HepG2 (cell line): ENCODE data around the gene PRKACA. TPM values are rescaled to one million over a fixed set of nuclear protein-coding genes. Genes with fewer than 3 reads are reported as not detected.

Experiments
- BRCA1 ChIP-seq: sonication (generic); formaldehyde crosslinking; IDR thresholded peaks from 2 replicates; pipeline ENCODE4 v1.4.0; 2020; ENCODE audit warnings: missing genetic modification reagents
- CBX5 ChIP-seq: sonication (generic); formaldehyde crosslinking; IDR thresholded peaks from 2 replicates; pipeline ENCODE4 v1.4.0; 2020; ENCODE audit warnings: missing genetic modification reagents, borderline replicate concordance
- EZH2 ChIP-seq: conservative IDR thresholded peaks from 2 replicates; pipeline ENCODE4 v1.6.1; 2012; ENCODE audit warnings: mild to moderate bottlenecking, low read depth, low read length, moderate library complexity
- FOSL2 ChIP-seq: sonication (generic); formaldehyde crosslinking; IDR thresholded peaks from 2 replicates; pipeline ENCODE4 v1.4.0; 2020; ENCODE audit warnings: missing genetic modification reagents
- FOXJ3 ChIP-seq: sonication (generic); formaldehyde crosslinking; IDR thresholded peaks from 2 replicates; pipeline ENCODE4 v1.4.0; 2020; ENCODE audit warnings: missing genetic modification reagents, mild to moderate bottlenecking, borderline replicate concordance
- GATAD1 ChIP-seq: IDR thresholded peaks from 2 replicates; pipeline ENCODE4 v1.6.1; 2016; ENCODE audit warnings: missing genetic modification reagents, missing compliant biosample characterization
- HOXD1 ChIP-seq: sonication (generic); formaldehyde crosslinking; IDR thresholded peaks from 2 replicates; pipeline ENCODE4 v1.5.0; 2020; ENCODE audit warnings: missing genetic modification reagents
- KDM5A ChIP-seq: fragments of 200-600 bp; sonication (generic); IDR thresholded peaks from 2 replicates; pipeline ENCODE4 v1.7.0; 2018; ENCODE audit warnings: antibody characterized with exemption, mild to moderate bottlenecking, low read length, borderline replicate concordance
- KMT2A ChIP-seq: sonication (generic); formaldehyde crosslinking; IDR thresholded peaks from 2 replicates; pipeline ENCODE4 v1.4.0; 2020; ENCODE audit warnings: missing genetic modification reagents
- MTF2 ChIP-seq: sonication (generic); formaldehyde crosslinking; IDR thresholded peaks from 2 replicates; pipeline ENCODE4 v1.5.0; 2020; ENCODE audit warnings: missing genetic modification reagents, borderline replicate concordance
- MZF1 ChIP-seq: sonication (generic); formaldehyde crosslinking; IDR thresholded peaks from 2 replicates; pipeline ENCODE4 v1.8.1; 2023; ENCODE audit warnings: mild to moderate bottlenecking, missing genetic modification reagents, borderline replicate concordance
- NCOR1 ChIP-seq: fragments of 200-600 bp; sonication (generic); IDR thresholded peaks from 2 replicates; pipeline ENCODE4 v1.7.0; 2017; ENCODE audit warnings: antibody characterized with exemption, low read length, borderline replicate concordance
- NFYB ChIP-seq: sonication (generic); formaldehyde crosslinking; IDR thresholded peaks from 2 replicates; pipeline ENCODE4 v1.4.0; 2020; ENCODE audit warnings: missing genetic modification reagents
- PPARG ChIP-seq: conservative IDR thresholded peaks from 2 replicates; pipeline ENCODE4 v1.6.1; 2016; ENCODE audit warnings: missing biosample characterization, missing genetic modification reagents
- RBM39 ChIP-seq: fragments of 200-400 bp; formaldehyde crosslinking; IDR thresholded peaks from one replicate; pipeline ENCODE4 v1.6.1; 2018; ENCODE audit warnings: antibody characterized with exemption, mild to moderate bottlenecking, low read depth, low read length; ENCODE audit not compliant: poor library complexity, severe bottlenecking
- REPIN1 ChIP-seq: sonication (generic); formaldehyde crosslinking; IDR thresholded peaks from 2 replicates; pipeline ENCODE4 v1.8.0; 2022; ENCODE audit warnings: missing genetic modification reagents, low read depth, mild to moderate bottlenecking, borderline replicate concordance
- TAF1 ChIP-seq: sonication (generic); formaldehyde crosslinking; IDR thresholded peaks from 2 replicates; pipeline ENCODE4 v1.4.0; 2020; ENCODE audit warnings: missing genetic modification reagents
- ZFAT ChIP-seq: sonication (generic); formaldehyde crosslinking; conservative IDR thresholded peaks from 2 replicates; pipeline ENCODE4 v1.8.1; 2023; ENCODE audit warnings: missing genetic modification reagents, inconsistent platforms
- ZNF205 ChIP-seq: IDR thresholded peaks from 2 replicates; pipeline ENCODE4 v1.6.1; 2018; ENCODE audit warnings: missing biosample characterization, missing genetic modification reagents
- ZNF724P ChIP-seq: sonication (generic); formaldehyde crosslinking; IDR thresholded peaks from 2 replicates; pipeline ENCODE4 v1.8.0; 2022; ENCODE audit warnings: missing genetic modification reagents, borderline replicate concordance
- polyA plus RNA-seq, 8 experiments: library from polyadenylated mRNA; depleted of rRNA in 3 of 8; stranded (reverse) in 7 of 8; unstranded in 1 of 8; fragments of >200 nt; fragmentation: Illumina TruSeq in 4 of 8; extraction: Trizol in 4 of 8; gene quantifications; 2 replicates each; pipeline versions ENCODE4 v1.2.1 to v1.2.3, GENCODE V29; 2011 to 2016; ENCODE audit warnings: low read depth in 4 of 8, missing spikeins in 1 of 8, mixed read lengths in 1 of 8; ENCODE audit not compliant: insufficient read depth in 1 of 8
- total RNA-seq, 5 experiments: library from RNA; depleted of rRNA; stranded (reverse); fragments of >200 nt; fragmentation: Illumina TruSeq; extraction: Trizol; gene quantifications; 2 replicates each; pipeline ENCODE4 v1.2.3, GENCODE V29; 2016; ENCODE audit warnings: low read depth in 1 of 5
- TF ChIP-seq, protein P1 (sequence below): sonication (generic); formaldehyde crosslinking; IDR thresholded peaks from 2 replicates; pipeline ENCODE4 v1.5.1; 2020; ENCODE audit warnings: mild to moderate bottlenecking, missing genetic modification reagents, moderate library complexity
- TF ChIP-seq, protein P2 (sequence below): sonication (generic); formaldehyde crosslinking; conservative IDR thresholded peaks from 2 replicates; pipeline ENCODE4 v1.4.0; 2020; ENCODE audit warnings: missing genetic modification reagents
- TF ChIP-seq, protein P3 (sequence below): sonication (generic); formaldehyde crosslinking; conservative IDR thresholded peaks from 2 replicates; pipeline ENCODE4 v1.4.0; 2020; ENCODE audit warnings: missing genetic modification reagents

Gene PRKACA
- total and polyA plus RNA-seq, 2 of the 13 experiments (the other 11 are each of a cell fraction or from before 2014, with no cell fraction given), result 11.0 to 18.2 TPM

DNA sequence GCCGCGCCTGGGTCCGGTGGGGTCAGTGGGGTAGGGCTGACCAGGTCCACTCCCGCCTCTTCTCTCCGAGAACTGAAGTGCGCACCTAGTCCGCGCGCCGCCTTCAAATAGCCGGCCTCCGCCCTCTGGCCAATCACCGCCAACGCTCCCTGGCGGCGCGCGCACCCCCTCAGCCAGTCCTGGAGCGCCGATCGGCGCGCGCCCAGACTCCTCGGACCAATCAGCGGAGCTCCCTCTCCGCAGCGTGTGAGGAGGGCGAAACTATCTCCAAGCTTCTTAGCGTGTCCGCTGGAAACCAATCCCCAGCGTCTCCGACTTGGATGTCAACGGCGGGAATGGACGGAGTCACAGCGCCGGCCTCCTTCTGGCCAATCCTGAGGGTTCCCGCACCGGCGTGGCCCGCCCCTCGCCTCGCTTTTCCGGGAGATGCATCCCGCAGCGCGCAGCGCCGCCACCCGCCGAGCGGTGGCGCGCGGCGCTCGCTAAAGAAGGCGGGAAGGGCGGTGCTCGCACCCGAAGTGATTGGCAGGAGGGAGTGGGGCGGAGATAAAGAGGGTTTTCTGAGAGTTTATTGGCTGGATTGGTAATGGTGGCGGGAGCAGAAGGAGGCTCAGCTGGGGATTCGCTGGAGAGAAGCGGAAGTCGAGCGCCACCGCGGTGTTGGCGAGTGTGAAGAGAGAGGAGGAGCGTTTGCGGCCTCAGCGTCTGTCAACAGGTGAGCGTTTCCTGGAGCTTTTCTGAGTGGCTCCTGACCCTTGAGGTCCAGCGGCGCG is 19.1 kb upstream of the PRKACA start, which contains the start of gene ASF1B (continued):
- TF ChIP-seq, protein P1, sequence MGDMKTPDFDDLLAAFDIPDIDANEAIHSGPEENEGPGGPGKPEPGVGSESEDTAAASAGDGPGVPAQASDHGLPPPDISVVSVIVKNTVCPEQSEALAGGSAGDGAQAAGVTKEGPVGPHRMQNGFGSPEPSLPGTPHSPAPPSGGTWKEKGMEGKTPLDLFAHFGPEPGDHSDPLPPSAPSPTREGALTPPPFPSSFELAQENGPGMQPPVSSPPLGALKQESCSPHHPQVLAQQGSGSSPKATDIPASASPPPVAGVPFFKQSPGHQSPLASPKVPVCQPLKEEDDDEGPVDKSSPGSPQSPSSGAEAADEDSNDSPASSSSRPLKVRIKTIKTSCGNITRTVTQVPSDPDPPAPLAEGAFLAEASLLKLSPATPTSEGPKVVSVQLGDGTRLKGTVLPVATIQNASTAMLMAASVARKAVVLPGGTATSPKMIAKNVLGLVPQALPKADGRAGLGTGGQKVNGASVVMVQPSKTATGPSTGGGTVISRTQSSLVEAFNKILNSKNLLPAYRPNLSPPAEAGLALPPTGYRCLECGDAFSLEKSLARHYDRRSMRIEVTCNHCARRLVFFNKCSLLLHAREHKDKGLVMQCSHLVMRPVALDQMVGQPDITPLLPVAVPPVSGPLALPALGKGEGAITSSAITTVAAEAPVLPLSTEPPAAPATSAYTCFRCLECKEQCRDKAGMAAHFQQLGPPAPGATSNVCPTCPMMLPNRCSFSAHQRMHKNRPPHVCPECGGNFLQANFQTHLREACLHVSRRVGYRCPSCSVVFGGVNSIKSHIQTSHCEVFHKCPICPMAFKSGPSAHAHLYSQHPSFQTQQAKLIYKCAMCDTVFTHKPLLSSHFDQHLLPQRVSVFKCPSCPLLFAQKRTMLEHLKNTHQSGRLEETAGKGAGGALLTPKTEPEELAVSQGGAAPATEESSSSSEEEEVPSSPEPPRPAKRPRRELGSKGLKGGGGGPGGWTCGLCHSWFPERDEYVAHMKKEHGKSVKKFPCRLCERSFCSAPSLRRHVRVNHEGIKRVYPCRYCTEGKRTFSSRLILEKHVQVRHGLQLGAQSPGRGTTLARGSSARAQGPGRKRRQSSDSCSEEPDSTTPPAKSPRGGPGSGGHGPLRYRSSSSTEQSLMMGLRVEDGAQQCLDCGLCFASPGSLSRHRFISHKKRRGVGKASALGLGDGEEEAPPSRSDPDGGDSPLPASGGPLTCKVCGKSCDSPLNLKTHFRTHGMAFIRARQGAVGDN (CRISPR knock-in tag), result peak; percentile 87
- TF ChIP-seq FOXJ3 (no peak), RBM39 (peak; percentile 40), MTF2 (no peak), TAF1 (peak; percentile 76), KDM5A (peak; percentile 5; the same call in 1 of the 2 replicates), EZH2 (no peak), ZNF205 (peak; percentile 71; the same call in 1 of the 2 replicates), MZF1 (CRISPR knock-in tag) (no peak), ZNF724P (peak; percentile 91), KMT2A (CRISPR knock-in tag) (peak; percentile 63), REPIN1 (CRISPR knock-in tag) (peak; percentile 85), NCOR1 (no peak), ZFAT (no peak), NFYB (CRISPR knock-in tag) (peak; percentile 97), PPARG (CRISPR knock-in tag) (no peak), FOSL2 (peak; percentile 16; the same call in 1 of the 2 replicates), GATAD1 (CRISPR knock-in tag) (peak; percentile 90), HOXD1 (CRISPR knock-in tag) (peak; percentile 21; the same call in 1 of the 2 replicates), BRCA1 (CRISPR knock-in tag) (0 out of 2 replicates have a peak, but pooled peaks have one; percentile 39), CBX5 (CRISPR knock-in tag) (0 out of 2 replicates have a peak, but pooled peaks have one; percentile 11)
- TF ChIP-seq, protein P2, sequence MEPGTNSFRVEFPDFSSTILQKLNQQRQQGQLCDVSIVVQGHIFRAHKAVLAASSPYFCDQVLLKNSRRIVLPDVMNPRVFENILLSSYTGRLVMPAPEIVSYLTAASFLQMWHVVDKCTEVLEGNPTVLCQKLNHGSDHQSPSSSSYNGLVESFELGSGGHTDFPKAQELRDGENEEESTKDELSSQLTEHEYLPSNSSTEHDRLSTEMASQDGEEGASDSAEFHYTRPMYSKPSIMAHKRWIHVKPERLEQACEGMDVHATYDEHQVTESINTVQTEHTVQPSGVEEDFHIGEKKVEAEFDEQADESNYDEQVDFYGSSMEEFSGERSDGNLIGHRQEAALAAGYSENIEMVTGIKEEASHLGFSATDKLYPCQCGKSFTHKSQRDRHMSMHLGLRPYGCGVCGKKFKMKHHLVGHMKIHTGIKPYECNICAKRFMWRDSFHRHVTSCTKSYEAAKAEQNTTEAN (CRISPR knock-in tag), result peak; percentile 75
- TF ChIP-seq, protein P3, sequence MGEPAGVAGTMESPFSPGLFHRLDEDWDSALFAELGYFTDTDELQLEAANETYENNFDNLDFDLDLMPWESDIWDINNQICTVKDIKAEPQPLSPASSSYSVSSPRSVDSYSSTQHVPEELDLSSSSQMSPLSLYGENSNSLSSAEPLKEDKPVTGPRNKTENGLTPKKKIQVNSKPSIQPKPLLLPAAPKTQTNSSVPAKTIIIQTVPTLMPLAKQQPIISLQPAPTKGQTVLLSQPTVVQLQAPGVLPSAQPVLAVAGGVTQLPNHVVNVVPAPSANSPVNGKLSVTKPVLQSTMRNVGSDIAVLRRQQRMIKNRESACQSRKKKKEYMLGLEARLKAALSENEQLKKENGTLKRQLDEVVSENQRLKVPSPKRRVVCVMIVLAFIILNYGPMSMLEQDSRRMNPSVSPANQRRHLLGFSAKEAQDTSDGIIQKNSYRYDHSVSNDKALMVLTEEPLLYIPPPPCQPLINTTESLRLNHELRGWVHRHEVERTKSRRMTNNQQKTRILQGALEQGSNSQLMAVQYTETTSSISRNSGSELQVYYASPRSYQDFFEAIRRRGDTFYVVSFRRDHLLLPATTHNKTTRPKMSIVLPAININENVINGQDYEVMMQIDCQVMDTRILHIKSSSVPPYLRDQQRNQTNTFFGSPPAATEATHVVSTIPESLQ (CRISPR knock-in tag), result no peak
